Panc1 (cell line): ENCODE measurements around the gene NASP. TPM values are rescaled to one million over a fixed set of nuclear protein-coding genes. Genes with fewer than 3 reads are reported as not detected.
A peak's percentile ranks its signal among the peaks of the same experiment; 100 is the strongest.

Experiments
- ATAC-seq: fragments of 200-7000 bp; cut with Tn5 transposase; 2 replicates; pipeline ENCODE4 v1.9.1; 2020; ENCODE audit warnings: mild to moderate bottlenecking, moderate library complexity
- BruUV-seq: library from RNA; stranded (reverse); fragments of 400-500 nt; replicated peaks from 2 replicates; lab custom pipeline; 2021; lab: Mats Ljungman, UMichigan
- CTCF ChIA-PET: fragments of 300-600 bp; sonication (Branson Sonifier 250); formaldehyde crosslinking; loops from one replicate; lab custom pipeline; 2022; ENCODE audit warnings: antibody characterized with exemption; lab: Charles Lee
- POLR2A ChIA-PET: fragments of 300-600 bp; sonication (Branson Sonifier 250); formaldehyde crosslinking; loops from one replicate; lab custom pipeline; 2022; ENCODE audit warnings: antibody characterized with exemption; lab: Charles Lee
- DNase-seq: peaks from one replicate; pipeline ENCODE4 v3.0.0-alpha.2; 2010; ENCODE audit warnings: low read depth, low spot score
- H3K27ac ChIP-seq: 2 replicates; pipeline ENCODE4 v1.5.1; 2011; ENCODE audit warnings: mild to moderate bottlenecking, low read length, inconsistent platforms
- H3K27me3 ChIP-seq: fragments of 200-500 bp; sonication (Bioruptor generic); 2 replicates; pipeline ENCODE4 v1.6.0; 2014; ENCODE audit warnings: low read length, inconsistent platforms; ENCODE audit not compliant: control insufficient read depth, insufficient read depth
- H3K36me3 ChIP-seq: fragments of 200-500 bp; sonication (Bioruptor generic); 2 replicates; pipeline ENCODE4 v1.5.1; 2014; ENCODE audit warnings: inconsistent platforms, mild to moderate bottlenecking, low read length, moderate library complexity; ENCODE audit not compliant: control insufficient read depth, insufficient read depth
- H3K4me1 ChIP-seq: 2 replicates; pipeline ENCODE4 v1.5.1; 2011; ENCODE audit warnings: inconsistent platforms, mild to moderate bottlenecking, low read length, moderate library complexity; ENCODE audit not compliant: control insufficient read depth, insufficient read depth
- H3K4me3 ChIP-seq, 2 experiments: 2 replicates each; pipeline ENCODE4 v1.5.1; 2011 to 2012; ENCODE audit warnings: low read depth in 2 of 2, low read length in 2 of 2, mild to moderate bottlenecking in 2 of 2, inconsistent platforms in 1 of 2, moderate library complexity in 1 of 2
- H3K9me3 ChIP-seq: fragments of 200-500 bp; sonication (Bioruptor generic); 2 replicates; pipeline ENCODE4 v1.5.1; 2014; ENCODE audit warnings: low read depth, mild to moderate bottlenecking, inconsistent platforms, low read length, moderate library complexity; ENCODE audit not compliant: control insufficient read depth, insufficient read depth
- POLR2AphosphoS5 ChIP-seq: IDR thresholded peaks from 2 replicates; pipeline ENCODE4 v1.6.1; 2012; ENCODE audit warnings: mild to moderate bottlenecking, low read depth, low read length, moderate library complexity
- SIN3A ChIP-seq: IDR thresholded peaks from 2 replicates; pipeline ENCODE4 v1.6.1; 2012; ENCODE audit warnings: low read depth, mild to moderate bottlenecking, low read length, moderate library complexity, borderline replicate concordance; ENCODE audit not compliant: insufficient read depth
- TCF7L2 ChIP-seq: IDR thresholded peaks from 2 replicates; pipeline ENCODE4 v1.6.1; 2011; ENCODE audit warnings: mild to moderate bottlenecking, low read depth, low read length, inconsistent platforms
- in situ Hi-C: cut with HindIII; loops from 2 replicates; pipeline ENCODE4 v1.10.0; 2016; ENCODE audit warnings: low sequenced_read_pairs, low pct_unique_long_range_greater_than_20kb
- intact Hi-C: fragments of 100-400 bp; cut with micrococcal nuclease; formaldehyde crosslinking; loops from one replicate; pipeline ENCODE4 v1.10.0; 2022; ENCODE audit not compliant: unreplicated experiment
- total RNA-seq: library from RNA; stranded (reverse); gene quantifications from one replicate; pipeline ENCODE4 v1.2.1, GENCODE V29; 2021; ENCODE audit not compliant: unreplicated experiment
- TF ChIP-seq, protein P1 (sequence below): fragments of 450-650 bp; IDR thresholded peaks from 2 replicates; pipeline ENCODE4 v1.5.1; 2017; ENCODE audit warnings: mild to moderate bottlenecking
- TF ChIP-seq, protein P2 (sequence below), 2 experiments: IDR thresholded peaks; 2 replicates each; pipeline ENCODE4 v1.6.1; 2011 to 2012; ENCODE audit warnings: low read depth in 2 of 2, control low read depth in 1 of 2, low read length in 1 of 2, mild to moderate bottlenecking in 1 of 2, moderate library complexity in 1 of 2; ENCODE audit not compliant: insufficient read depth in 1 of 2

NASP gene
- total RNA-seq, 1 experiment from 2014 or later, result 193 TPM

- BruUV-seq, result no TSS peak
- ChIA-PET CTCF (no interaction called here), POLR2A (no interaction called here)
- DNase-seq (no peak), ATAC-seq (no peak)
- Histone ChIP-seq H3K27me3 (no peaks in the 10 kb centered on the region), H3K36me3 (0 out of 2 replicates have a peak, but pooled peaks cover 5% of the 10 kb centered on the region), H3K4me1 (no peaks in the 10 kb centered on the region), H3K4me3 (no peak overlapping the region), H3K9me3 (no peaks in the 10 kb centered on the region), H3K27ac (no peak overlapping the region)
- intact Hi-C loops, result no loop called here
- in situ Hi-C loops, result no loop called here
- TF ChIP-seq SIN3A (no peak), TCF7L2 (no peak), POLR2AphosphoS5 (no peak)
- TF ChIP-seq, protein P1, sequence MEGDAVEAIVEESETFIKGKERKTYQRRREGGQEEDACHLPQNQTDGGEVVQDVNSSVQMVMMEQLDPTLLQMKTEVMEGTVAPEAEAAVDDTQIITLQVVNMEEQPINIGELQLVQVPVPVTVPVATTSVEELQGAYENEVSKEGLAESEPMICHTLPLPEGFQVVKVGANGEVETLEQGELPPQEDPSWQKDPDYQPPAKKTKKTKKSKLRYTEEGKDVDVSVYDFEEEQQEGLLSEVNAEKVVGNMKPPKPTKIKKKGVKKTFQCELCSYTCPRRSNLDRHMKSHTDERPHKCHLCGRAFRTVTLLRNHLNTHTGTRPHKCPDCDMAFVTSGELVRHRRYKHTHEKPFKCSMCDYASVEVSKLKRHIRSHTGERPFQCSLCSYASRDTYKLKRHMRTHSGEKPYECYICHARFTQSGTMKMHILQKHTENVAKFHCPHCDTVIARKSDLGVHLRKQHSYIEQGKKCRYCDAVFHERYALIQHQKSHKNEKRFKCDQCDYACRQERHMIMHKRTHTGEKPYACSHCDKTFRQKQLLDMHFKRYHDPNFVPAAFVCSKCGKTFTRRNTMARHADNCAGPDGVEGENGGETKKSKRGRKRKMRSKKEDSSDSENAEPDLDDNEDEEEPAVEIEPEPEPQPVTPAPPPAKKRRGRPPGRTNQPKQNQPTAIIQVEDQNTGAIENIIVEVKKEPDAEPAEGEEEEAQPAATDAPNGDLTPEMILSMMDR, result no peak
- TF ChIP-seq, protein P2, sequence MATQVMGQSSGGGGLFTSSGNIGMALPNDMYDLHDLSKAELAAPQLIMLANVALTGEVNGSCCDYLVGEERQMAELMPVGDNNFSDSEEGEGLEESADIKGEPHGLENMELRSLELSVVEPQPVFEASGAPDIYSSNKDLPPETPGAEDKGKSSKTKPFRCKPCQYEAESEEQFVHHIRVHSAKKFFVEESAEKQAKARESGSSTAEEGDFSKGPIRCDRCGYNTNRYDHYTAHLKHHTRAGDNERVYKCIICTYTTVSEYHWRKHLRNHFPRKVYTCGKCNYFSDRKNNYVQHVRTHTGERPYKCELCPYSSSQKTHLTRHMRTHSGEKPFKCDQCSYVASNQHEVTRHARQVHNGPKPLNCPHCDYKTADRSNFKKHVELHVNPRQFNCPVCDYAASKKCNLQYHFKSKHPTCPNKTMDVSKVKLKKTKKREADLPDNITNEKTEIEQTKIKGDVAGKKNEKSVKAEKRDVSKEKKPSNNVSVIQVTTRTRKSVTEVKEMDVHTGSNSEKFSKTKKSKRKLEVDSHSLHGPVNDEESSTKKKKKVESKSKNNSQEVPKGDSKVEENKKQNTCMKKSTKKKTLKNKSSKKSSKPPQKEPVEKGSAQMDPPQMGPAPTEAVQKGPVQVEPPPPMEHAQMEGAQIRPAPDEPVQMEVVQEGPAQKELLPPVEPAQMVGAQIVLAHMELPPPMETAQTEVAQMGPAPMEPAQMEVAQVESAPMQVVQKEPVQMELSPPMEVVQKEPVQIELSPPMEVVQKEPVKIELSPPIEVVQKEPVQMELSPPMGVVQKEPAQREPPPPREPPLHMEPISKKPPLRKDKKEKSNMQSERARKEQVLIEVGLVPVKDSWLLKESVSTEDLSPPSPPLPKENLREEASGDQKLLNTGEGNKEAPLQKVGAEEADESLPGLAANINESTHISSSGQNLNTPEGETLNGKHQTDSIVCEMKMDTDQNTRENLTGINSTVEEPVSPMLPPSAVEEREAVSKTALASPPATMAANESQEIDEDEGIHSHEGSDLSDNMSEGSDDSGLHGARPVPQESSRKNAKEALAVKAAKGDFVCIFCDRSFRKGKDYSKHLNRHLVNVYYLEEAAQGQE (IDR thresholded peaks at IDR 0.05; ENCODE audit: insufficient read depth in 1 of 2, low read depth in 2 of 2, low read length in 1 of 2), result no peak
Measured at GRCh38 chr1:45574105-45574626, 9.7 kb upstream of the NASP start.

DNA sequence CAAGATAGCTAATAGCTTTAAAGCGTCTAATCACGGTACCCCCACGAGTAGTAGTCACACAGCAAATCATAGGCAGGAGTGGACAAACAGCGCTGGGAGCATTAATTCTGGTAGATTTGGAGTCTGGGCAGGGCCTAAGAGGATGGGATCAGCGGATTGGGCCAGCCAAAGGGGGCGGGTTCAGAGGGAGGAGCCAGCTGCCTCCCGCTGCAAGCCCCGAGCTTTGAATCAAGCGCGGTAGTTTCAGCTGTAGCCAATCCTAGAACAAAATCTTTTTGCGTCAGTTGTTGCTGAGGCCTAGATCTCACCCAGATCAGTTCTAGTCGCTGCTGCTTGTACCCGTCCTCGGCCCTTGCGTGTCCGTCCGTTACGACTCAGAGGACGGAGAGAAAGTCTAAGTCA lies 576 bp upstream of the NASP start:
- ChIA-PET CTCF (interaction anchor here (0.7 kb wide), 1 partner anchor 189 kb away, joined by 3 read pairs; no protein-coding TSS in a partner anchor), POLR2A (interaction anchor here (0.7 to 1.2 kb wide), 2 partner anchors 62 to 759 kb away, joined by 3 to 10 read pairs; partner anchors contain the start of gene PRDX1)
- H3K4me3 ChIP-seq, result peak overlapping the region; percentile 89 to 98
- H3K27ac ChIP-seq, result peak overlapping the region; percentile 90
- peak; percentile 91 for ATAC-seq
- peaks cover 8% of the 10 kb centered on the region; the same call in 1 of the 2 replicates for H3K4me1 ChIP-seq
- intact Hi-C loops (no loop called here), in situ Hi-C loops (no loop called here)
- DNase-seq, result peak; percentile 97
- H3K27me3 ChIP-seq, result no peaks in the 10 kb centered on the region
- no peaks in the 10 kb centered on the region for H3K9me3 ChIP-seq
- peaks cover 2% of the 10 kb centered on the region; the same call in 1 of the 2 replicates for H3K36me3 ChIP-seq
- TF ChIP-seq SIN3A (no peak), POLR2AphosphoS5 (no peak), TCF7L2 (peak; percentile 6; the same call in 1 of the 2 replicates)
- TF ChIP-seq, protein P1, result no peak
- TSS peak; percentile 86 for BruUV-seq
